SK-N-MC (cell line): Measurements from ENCODE around the gene TPH1.
A peak's percentile ranks its signal among the peaks of the same experiment; 100 is the strongest.

Experiments
- DNase-seq: peaks from one replicate; pipeline ENCODE4 v3.0.0-alpha.2; 2011; ENCODE audit warnings: low read depth, low spot score
- H3K27ac ChIP-seq: fragments of 200-600 bp; sonication (generic); 2 replicates; pipeline ENCODE4 v1.5.1; 2016; ENCODE audit warnings: mixed run types
- H3K36me3 ChIP-seq: fragments of 200-600 bp; sonication (generic); 2 replicates; pipeline ENCODE4 v1.6.1; 2017; ENCODE audit warnings: antibody characterized with exemption, low read length, mixed read lengths; ENCODE audit not compliant: insufficient read depth
- H3K4me3 ChIP-seq: fragments of 200-600 bp; sonication (generic); 2 replicates; pipeline ENCODE4 v1.5.1; 2016
- H3K9ac ChIP-seq: fragments of 200-600 bp; sonication (generic); 2 replicates; pipeline ENCODE4 v1.8.0; 2017; ENCODE audit warnings: mixed run types, mixed read lengths; ENCODE audit not compliant: insufficient read length
- H3K9me3 ChIP-seq: fragments of 200-600 bp; sonication (generic); 2 replicates; pipeline ENCODE4 v1.6.1; 2017; ENCODE audit warnings: low read depth, mild to moderate bottlenecking, antibody characterized with exemption, low read length, moderate library complexity, mixed read lengths
- EZH2 ChIP-seq: fragments of 200-600 bp; sonication (generic); IDR thresholded peaks from one replicate; pipeline ENCODE4 v1.6.1; 2017; ENCODE audit warnings: antibody characterized with exemption
- FOXP2 ChIP-seq: optimal IDR thresholded peaks from 2 replicates; pipeline ENCODE3; 2011; ENCODE audit warnings: mild to moderate bottlenecking, moderate library complexity; ENCODE audit not compliant: insufficient read depth; ENCODE audit errors: extremely low read length, control extremely low read depth
- POLR2AphosphoS5 ChIP-seq: IDR thresholded peaks from 2 replicates; pipeline ENCODE4 v1.6.1; 2012; ENCODE audit warnings: mild to moderate bottlenecking, low read depth, low read length, borderline replicate concordance

The TPH1 gene

DNA sequence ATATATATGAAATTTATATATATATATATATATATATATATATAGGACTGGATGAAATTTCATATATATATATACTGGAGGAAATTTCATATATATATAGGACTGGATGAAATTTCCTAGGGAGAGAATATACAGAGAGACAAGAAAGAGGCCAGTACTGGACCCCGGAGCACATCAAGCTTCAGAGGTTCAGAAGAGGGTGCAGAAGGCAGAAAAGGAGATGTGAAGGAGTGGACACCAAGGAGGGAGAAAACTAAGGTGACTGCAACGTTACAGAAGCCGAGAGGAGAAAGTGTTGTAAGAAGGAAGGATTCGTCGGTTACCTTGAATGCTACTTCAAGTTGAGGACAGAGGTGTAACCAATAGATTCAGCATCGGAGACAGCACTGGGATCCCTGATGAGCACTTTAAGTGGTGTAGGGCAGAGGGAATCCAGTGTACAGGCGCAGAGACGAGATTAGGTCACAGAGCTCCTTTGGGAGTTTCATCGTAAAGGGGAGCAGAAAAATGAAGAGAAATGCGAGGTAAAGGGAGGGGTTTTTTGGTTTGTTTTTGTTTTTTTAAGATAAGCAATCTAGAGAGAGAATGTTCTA lies 8.5 kb upstream of the TPH1 start:
- Histone ChIP-seq H3K4me3 (no peak overlapping the region), H3K27ac (no peak overlapping the region), H3K36me3 (no peaks in the 10 kb centered on the region), H3K9me3 (no peaks in the 10 kb centered on the region), H3K9ac (no peak overlapping the region)
- DNase-seq, result no peak
- TF ChIP-seq FOXP2, result no peak
- no peak for TF ChIP-seq EZH2
- no peak for TF ChIP-seq POLR2AphosphoS5

DNA sequence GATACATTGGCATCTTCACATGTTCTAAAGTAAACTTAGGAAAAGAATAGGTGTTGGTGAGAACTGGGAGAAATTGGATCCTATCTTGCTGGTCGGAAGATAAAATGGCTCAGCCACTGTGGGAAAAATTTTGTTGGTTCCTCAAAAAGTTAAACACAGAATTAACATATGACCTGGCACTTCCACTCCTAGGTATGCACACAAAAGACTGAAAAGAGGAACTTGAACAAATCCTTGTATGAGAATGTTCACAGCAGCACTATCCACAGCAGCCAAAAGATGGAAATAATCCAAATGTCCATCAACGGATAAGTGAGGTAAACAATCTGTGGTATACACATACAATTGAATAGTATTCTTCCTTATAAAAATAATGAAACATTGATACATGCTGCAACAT lies 4.8 kb upstream of the TPH1 start:
- no peak for TF ChIP-seq FOXP2
- no peak for TF ChIP-seq EZH2
- TF ChIP-seq POLR2AphosphoS5, result no peak
- Histone ChIP-seq H3K27ac (no peak overlapping the region), H3K4me3 (no peak overlapping the region), H3K9me3 (no peaks in the 10 kb centered on the region), H3K36me3 (no peaks in the 10 kb centered on the region), H3K9ac (no peak overlapping the region)
- no peak for DNase-seq

DNA sequence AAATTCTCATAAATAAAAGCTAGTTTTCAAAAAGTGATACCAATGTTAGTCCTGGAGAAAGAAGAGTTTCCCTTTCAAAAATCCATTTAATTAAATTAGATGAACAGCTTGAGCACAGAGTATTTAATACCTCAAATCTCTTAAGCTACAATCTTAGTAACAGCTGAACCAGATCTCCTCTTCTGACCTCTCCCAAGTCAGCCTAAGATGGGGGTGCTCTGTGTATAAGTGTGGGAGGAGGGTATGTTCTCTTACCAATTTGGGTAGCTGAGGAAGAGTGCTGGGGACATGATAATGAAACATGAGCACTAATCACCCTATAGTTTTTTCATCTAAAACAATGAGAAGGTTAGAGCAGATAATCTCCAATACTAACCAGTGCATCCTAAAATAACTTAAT lies 9.6 kb downstream of the TPH1 start:
- no peaks in the 10 kb centered on the region for H3K9me3 ChIP-seq
- no peaks in the 10 kb centered on the region for H3K36me3 ChIP-seq
- H3K4me3 ChIP-seq, result no peak overlapping the region
- no peak for DNase-seq
- TF ChIP-seq POLR2AphosphoS5 (no peak), FOXP2 (no peak), EZH2 (no peak)
- no peak overlapping the region for H3K9ac ChIP-seq
- no peak overlapping the region for H3K27ac ChIP-seq

DNA sequence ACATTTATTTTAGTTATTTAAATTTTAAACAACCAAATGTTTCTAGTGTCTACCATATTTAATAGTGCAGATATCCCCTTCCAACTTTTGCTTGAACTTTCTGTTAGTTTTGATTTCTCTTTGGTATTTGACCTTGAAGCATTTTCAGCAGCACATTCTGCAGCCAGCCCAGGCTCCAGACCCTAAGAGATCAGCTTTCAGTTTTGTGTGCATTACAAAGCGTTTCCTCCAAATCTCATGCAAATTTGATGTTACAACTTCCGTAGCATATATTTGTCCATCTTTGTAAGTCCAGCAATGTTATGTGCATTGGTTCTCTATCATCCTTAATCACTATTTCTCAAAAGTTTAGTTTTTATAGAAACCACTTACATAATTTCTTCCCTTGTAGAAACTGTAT lies 18.6 kb downstream of the TPH1 start:
- no peak for DNase-seq
- H3K9ac ChIP-seq, result no peak overlapping the region
- no peaks in the 10 kb centered on the region for H3K9me3 ChIP-seq
- no peak overlapping the region for H3K4me3 ChIP-seq
- TF ChIP-seq POLR2AphosphoS5, result no peak
- TF ChIP-seq FOXP2, result no peak
- no peak for TF ChIP-seq EZH2
- H3K36me3 ChIP-seq, result no peaks in the 10 kb centered on the region
- H3K27ac ChIP-seq, result no peak overlapping the region

DNA sequence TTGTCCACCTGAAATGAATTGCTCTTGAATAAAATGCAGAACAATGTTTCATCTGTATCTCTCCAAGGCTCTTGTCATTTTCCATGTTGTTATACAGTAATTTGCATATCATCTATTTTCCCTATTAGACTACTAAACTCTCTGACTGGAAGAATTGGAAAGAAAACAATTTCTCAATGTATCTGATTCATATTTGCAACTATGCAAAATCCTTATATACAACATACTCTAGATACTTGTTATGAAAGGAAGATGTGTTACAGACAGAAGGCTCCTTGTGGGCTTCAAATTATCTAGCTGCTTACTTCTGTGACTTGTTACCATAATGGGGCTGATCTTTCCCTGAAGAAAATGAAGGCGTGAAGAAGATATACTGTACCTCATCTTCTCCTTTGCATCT lies 23.6 kb downstream of the TPH1 start:
- DNase-seq, result no peak
- Histone ChIP-seq H3K36me3 (no peaks in the 10 kb centered on the region), H3K9ac (no peak overlapping the region), H3K4me3 (no peak overlapping the region), H3K27ac (no peak overlapping the region), H3K9me3 (no peaks in the 10 kb centered on the region)
- no peak for TF ChIP-seq EZH2
- TF ChIP-seq FOXP2, result no peak
- no peak for TF ChIP-seq POLR2AphosphoS5

DNA sequence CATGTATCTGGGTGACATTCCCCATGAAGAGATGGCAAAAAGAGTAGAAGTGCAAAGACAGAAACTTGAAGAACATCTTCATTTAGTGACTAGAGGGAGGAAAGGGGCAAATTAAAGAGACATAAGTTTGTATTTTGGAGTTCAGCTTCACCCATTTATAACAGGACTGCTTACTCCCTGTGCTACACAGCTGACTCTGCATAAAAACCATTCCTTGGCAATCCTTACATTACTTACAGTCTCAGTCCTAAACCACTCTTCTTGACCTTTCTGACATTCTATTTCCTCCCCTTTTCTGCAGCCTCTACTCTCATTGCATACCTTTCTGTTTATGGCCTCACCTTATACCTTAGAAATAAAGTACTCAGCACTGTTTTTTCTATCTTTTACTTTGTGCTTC lies 26.4 kb downstream of the TPH1 start:
- Histone ChIP-seq H3K9me3 (no peaks in the 10 kb centered on the region), H3K4me3 (no peak overlapping the region), H3K9ac (no peak overlapping the region), H3K36me3 (no peaks in the 10 kb centered on the region), H3K27ac (no peak overlapping the region)
- no peak for DNase-seq
- no peak for TF ChIP-seq POLR2AphosphoS5
- TF ChIP-seq EZH2, result no peak
- TF ChIP-seq FOXP2, result no peak

DNA sequence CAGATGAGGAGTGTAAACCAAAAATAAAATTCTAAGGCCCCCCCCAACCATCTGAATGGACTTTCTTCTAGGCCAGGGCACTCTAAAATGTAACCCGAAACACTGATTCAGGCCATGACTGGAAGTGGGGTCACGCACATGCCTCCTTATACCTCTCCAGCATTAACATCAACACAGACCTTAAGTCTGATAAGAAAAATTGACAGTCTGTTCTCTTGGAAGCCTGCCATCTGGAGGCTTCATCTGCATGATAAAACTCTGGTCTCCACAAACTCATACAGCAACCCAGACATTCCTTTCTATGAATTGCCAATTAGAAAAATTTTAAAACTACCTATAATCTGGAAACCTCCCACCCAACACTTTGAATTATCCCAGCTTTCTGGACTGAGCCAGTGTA lies 29.3 kb downstream of the TPH1 start:
- H3K27ac ChIP-seq, result no peak overlapping the region
- TF ChIP-seq FOXP2, result no peak
- no peak for TF ChIP-seq POLR2AphosphoS5
- no peak for TF ChIP-seq EZH2
- no peaks in the 10 kb centered on the region for H3K9me3 ChIP-seq
- H3K9ac ChIP-seq, result no peak overlapping the region
- DNase-seq, result no peak
- H3K4me3 ChIP-seq, result no peak overlapping the region
- no peaks in the 10 kb centered on the region for H3K36me3 ChIP-seq

DNA sequence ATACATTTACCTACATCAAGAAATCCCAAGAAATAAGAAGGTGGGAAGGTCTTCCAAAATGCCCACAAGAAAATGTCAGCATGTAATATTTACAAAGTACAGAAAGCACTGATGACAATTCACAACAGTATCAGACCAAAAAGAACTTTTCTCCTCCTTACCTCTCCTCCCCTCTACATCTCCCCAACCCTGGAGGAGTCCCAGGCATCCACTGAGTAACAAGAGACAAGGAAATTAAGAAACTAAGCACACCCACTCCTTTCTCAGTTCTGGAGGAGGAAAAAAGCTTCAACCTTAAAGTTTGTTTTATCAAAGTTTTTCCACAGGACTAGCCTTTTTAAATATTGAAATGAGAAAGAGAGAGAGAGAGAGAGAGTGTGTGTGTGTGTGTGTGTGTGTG lies 31.2 kb downstream of the TPH1 start:
- no peaks in the 10 kb centered on the region for H3K36me3 ChIP-seq
- DNase-seq, result no peak
- H3K9me3 ChIP-seq, result no peaks in the 10 kb centered on the region
- no peak overlapping the region for H3K27ac ChIP-seq
- H3K4me3 ChIP-seq, result no peak overlapping the region
- no peak overlapping the region for H3K9ac ChIP-seq
- TF ChIP-seq EZH2 (no peak), POLR2AphosphoS5 (no peak), FOXP2 (no peak)

DNA sequence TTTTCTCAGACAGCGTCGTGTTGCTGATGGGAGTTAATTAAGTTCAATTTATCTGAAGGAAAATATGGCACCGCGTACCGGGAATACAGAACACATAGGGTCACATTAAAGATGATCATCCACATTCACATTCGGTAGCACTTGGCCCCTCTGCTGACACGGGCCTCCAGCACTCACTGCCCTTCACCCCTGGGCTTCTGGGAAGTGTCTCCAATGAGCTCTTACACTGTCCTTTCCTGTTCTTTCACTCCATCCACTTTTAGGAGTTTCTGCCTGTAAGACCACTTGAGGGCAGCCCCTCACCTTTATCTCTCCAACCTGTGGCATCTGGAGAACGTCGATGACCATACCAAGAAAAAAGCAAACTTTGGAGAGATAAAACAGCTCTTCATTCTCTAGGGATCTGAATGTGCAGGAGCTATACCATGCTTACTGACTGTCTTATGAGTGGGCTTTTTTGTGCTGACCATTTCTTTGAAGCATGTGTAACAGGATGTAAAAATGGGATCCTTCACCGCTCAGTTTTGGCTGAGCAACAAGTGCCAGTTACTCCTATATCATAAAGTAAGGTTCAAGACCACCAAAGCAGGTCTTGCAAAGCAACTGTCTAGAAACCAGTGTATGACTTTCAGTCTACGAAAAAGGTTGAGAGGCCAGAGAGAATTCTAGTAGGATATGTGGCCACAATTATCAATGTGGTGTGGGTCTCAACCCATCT lies 32.1 kb downstream of the TPH1 start:
- no peak for DNase-seq
- H3K27ac ChIP-seq, result no peak overlapping the region

More for the DNA sequence above, 32.1 kb downstream of the TPH1 start:
- peak overlapping the region; percentile 95 for H3K4me3 ChIP-seq
- H3K9me3 ChIP-seq, result no peaks in the 10 kb centered on the region
- peak overlapping the region; percentile 67 for H3K9ac ChIP-seq
- TF ChIP-seq FOXP2 (no peak), EZH2 (no peak)
- H3K36me3 ChIP-seq, result no peaks in the 10 kb centered on the region
